IMR-90 (cell line): ENCODE measurements around the gene TMEM121B. TPM values are rescaled to one million over a fixed set of nuclear protein-coding genes. Genes with fewer than 3 reads are reported as not detected.

ENCODE experiments used
- ATAC-seq: fragments of 200-7000 bp; cut with Tn5 transposase; 2 replicates; pipeline ENCODE4 v1.9.1; 2020; ENCODE audit warnings: low read depth, mild to moderate bottlenecking, moderate library complexity
- BruUV-seq: library from RNA; stranded (reverse); fragments of 400-500 nt; replicated peaks from 2 replicates; lab custom pipeline; 2021; lab: Mats Ljungman, UMichigan
- CTCF ChIA-PET: fragments of 300-600 bp; formaldehyde crosslinking; extraction: SDS; loops from one replicate; lab custom pipeline; 2021; ENCODE audit warnings: antibody characterized with exemption; lab: Yijun Ruan, JAX
- POLR2A ChIA-PET: fragments of 300-600 bp; sonication (Branson Sonifier 250); formaldehyde crosslinking; loops from one replicate; lab custom pipeline; 2022; ENCODE audit warnings: antibody characterized with exemption; ENCODE audit not compliant: unreplicated experiment; lab: Charles Lee
- DNase-seq: peaks from one replicate; pipeline ENCODE4 v3.0.0; 2013
- H2AFZ ChIP-seq: replicated peaks from 2 replicates; pipeline ENCODE3; 2013; ENCODE audit warnings: low read length, mild to moderate bottlenecking; ENCODE audit not compliant: poor library complexity
- H2AK5ac ChIP-seq: 2 replicates; pipeline ENCODE4 v1.6.1; 2013; ENCODE audit warnings: low read depth, low read length, inconsistent platforms
- H2AK9ac ChIP-seq: replicated peaks from 2 replicates; pipeline ENCODE3; 2013; ENCODE audit warnings: mild to moderate bottlenecking, low read depth, low read length, moderate library complexity; ENCODE audit not compliant: poor library complexity
- H2BK120ac ChIP-seq: 2 replicates; pipeline ENCODE4 v1.6.1; 2013; ENCODE audit warnings: low read depth, low read length, inconsistent platforms
- H2BK15ac ChIP-seq: 3 replicates; pipeline ENCODE4 v1.6.1; 2013; ENCODE audit warnings: low read depth, low read length, inconsistent platforms
- H2BK20ac ChIP-seq: 2 replicates; pipeline ENCODE4 v1.6.1; 2013; ENCODE audit warnings: low read depth, mild to moderate bottlenecking, inconsistent platforms, low read length, moderate library complexity
- H2BK5ac ChIP-seq: 2 replicates; pipeline ENCODE4 v1.6.1; 2013; ENCODE audit warnings: mild to moderate bottlenecking, low read depth, low read length, inconsistent platforms; ENCODE audit not compliant: poor library complexity, severe bottlenecking
- H3K14ac ChIP-seq: replicated peaks from 2 replicates; pipeline ENCODE4 v1.6.1; 2013; ENCODE audit warnings: low read depth, low read length, inconsistent platforms
- H3K18ac ChIP-seq: 2 replicates; pipeline ENCODE4 v1.6.1; 2013; ENCODE audit warnings: low read depth, low read length, control low read depth
- H3K23ac ChIP-seq: 2 replicates; pipeline ENCODE4 v1.6.1; 2013; ENCODE audit warnings: low read depth, low read length, inconsistent platforms
- H3K27ac ChIP-seq: 2 replicates; pipeline ENCODE4 v1.5.1; 2013; ENCODE audit warnings: mild to moderate bottlenecking, control low read depth, low read length; ENCODE audit not compliant: insufficient read depth
- H3K27me3 ChIP-seq: 2 replicates; pipeline ENCODE4 v1.6.1; 2013; ENCODE audit warnings: low read length; ENCODE audit not compliant: control insufficient read depth, insufficient read depth
- H3K36me3 ChIP-seq: 2 replicates; pipeline ENCODE4 v1.6.1; 2013; ENCODE audit warnings: low read length, mixed read lengths; ENCODE audit not compliant: control insufficient read depth, insufficient read depth
- H3K4ac ChIP-seq: 2 replicates; pipeline ENCODE4 v1.6.1; 2013; ENCODE audit warnings: low read depth, low read length, inconsistent platforms
- H3K4me1 ChIP-seq: 2 replicates; pipeline ENCODE4 v1.6.1; 2013; ENCODE audit warnings: low read length, mixed read lengths; ENCODE audit not compliant: control insufficient read depth, insufficient read depth
- H3K4me2 ChIP-seq: 2 replicates; pipeline ENCODE4 v1.6.1; 2013; ENCODE audit warnings: low read depth, mild to moderate bottlenecking, control low read depth, low read length, moderate library complexity
- H3K4me3 ChIP-seq: 2 replicates; pipeline ENCODE4 v1.5.1; 2013; ENCODE audit warnings: low read depth, mild to moderate bottlenecking, control low read depth, low read length, moderate library complexity; ENCODE audit not compliant: insufficient read depth
- H3K56ac ChIP-seq: 2 replicates; pipeline ENCODE4 v1.6.1; 2013; ENCODE audit warnings: low read length, inconsistent platforms; ENCODE audit not compliant: insufficient read depth; ENCODE audit errors: extremely low read depth
- H3K79me1 ChIP-seq, 2 experiments: 2 replicates each; pipeline ENCODE4 v1.6.1; 2013; ENCODE audit warnings: low read length in 2 of 2, inconsistent platforms in 1 of 2, low read depth in 1 of 2
- H3K9ac ChIP-seq: 2 replicates; pipeline ENCODE4 v1.6.1; 2013; ENCODE audit warnings: low read depth, low read length, control low read depth
- H3K9me1 ChIP-seq: 2 replicates; pipeline ENCODE4 v1.6.1; 2013; ENCODE audit warnings: low read length, inconsistent platforms; ENCODE audit not compliant: insufficient read depth
- H3K9me3 ChIP-seq: 2 replicates; pipeline ENCODE4 v1.6.1; 2013; ENCODE audit warnings: low read length; ENCODE audit not compliant: control insufficient read depth, insufficient read depth
- H4K20me1 ChIP-seq: 2 replicates; pipeline ENCODE4 v1.6.1; 2013; ENCODE audit warnings: low read length, inconsistent platforms; ENCODE audit not compliant: insufficient read depth
- H4K5ac ChIP-seq: 2 replicates; pipeline ENCODE4 v1.6.1; 2013; ENCODE audit warnings: mild to moderate bottlenecking, low read depth, low read length, control low read depth
- H4K8ac ChIP-seq, 2 experiments: 2 replicates each; pipeline ENCODE4 v1.6.1; 2013; ENCODE audit warnings: low read depth in 2 of 2, low read length in 2 of 2, control low read depth in 1 of 2, inconsistent platforms in 1 of 2
- H4K91ac ChIP-seq: 2 replicates; pipeline ENCODE4 v1.6.1; 2013; ENCODE audit warnings: low read depth, low read length, inconsistent platforms; ENCODE audit not compliant: insufficient read depth
- MXI1 ChIP-seq: IDR thresholded peaks from 2 replicates; pipeline ENCODE4 v1.6.1; 2012; ENCODE audit warnings: low read depth, mild to moderate bottlenecking, low read length, moderate library complexity, borderline replicate concordance
- POLR2A ChIP-seq: IDR thresholded peaks from 2 replicates; pipeline ENCODE4 v1.6.1; 2012; ENCODE audit warnings: mild to moderate bottlenecking, low read depth, low read length
- WGBS, 2 experiments: methylation state at CpG; one replicate each; pipeline versions ENCODE4 v1.1.5 to v1.1.7; 2013; ENCODE audit warnings: missing lambda C conversion rate in 2 of 2; ENCODE audit not compliant: insufficient read length in 1 of 2; ENCODE audit errors: extremely low coverage in 2 of 2; 5-methylcytosine and 5-hydroxymethylcytosine counted together
- dilution Hi-C: fragments of 300-500 bp; cut with HindIII; formaldehyde crosslinking; loops from one replicate; pipeline ENCODE4 v1.14.3; 2018; ENCODE audit warnings: low sequenced_read_pairs; ENCODE audit not compliant: unreplicated experiment
- in situ Hi-C: fragments of 300-500 bp; cut with MboI; formaldehyde crosslinking; loops from 3 replicates; pipeline ENCODE4 v1.14.3; 2019; ENCODE audit warnings: low sequenced_read_pairs, inconsistent platforms, mixed read lengths
- intact Hi-C: fragments of 100-400 bp; cut with micrococcal nuclease; formaldehyde crosslinking; loops from 2 replicates; pipeline ENCODE4 v1.10.0; 2022
- polyA plus RNA-seq, 3 experiments: library from polyadenylated mRNA; depleted of rRNA; stranded (reverse); fragments of >200 nt; gene quantifications; 2 replicates each; pipeline ENCODE4 v1.2.3, GENCODE V29; 2012; ENCODE audit warnings: low replicate concordance in 1 of 3
- total RNA-seq: library from RNA; depleted of rRNA; stranded (reverse); fragments of >200 nt; gene quantifications from 2 replicates; pipeline ENCODE4 v1.2.3, GENCODE V29; 2012

Gene TMEM121B
- total and polyA plus RNA-seq, 2 of the 4 experiments (the other 2 are of a cell fraction), result under 0.01 to 0.29 TPM

DNA sequence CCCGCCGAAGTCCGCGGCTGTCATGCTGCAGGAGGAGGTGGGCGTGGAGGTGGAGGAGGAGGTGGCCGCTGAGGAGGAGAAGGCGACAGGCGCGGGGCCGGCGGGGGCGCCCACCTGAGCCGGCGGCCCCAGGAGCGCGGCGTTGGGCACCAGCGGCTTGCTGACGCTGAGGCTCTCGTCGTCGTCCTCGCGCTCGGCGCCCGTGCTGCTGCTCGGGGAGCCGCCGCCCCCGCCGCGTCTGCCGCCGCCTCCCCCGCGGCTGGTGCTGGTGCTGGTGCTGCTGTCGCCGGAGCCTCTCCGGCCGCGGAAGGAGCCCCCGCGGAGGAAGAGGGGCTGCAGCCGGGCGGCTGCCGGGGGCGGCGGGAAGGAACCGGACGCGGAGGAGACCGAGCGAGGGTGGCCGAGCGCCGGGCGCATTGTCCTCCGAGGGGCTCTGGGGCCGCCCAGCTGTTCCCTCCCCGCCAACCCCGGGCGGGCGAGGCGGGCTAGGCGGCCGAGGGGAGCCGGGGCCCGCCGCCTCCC, 388 bp downstream of the TMEM121B start:
- ChIA-PET POLR2A (no interaction called here), CTCF (no interaction called here)
- H3K27ac ChIP-seq, result no peak overlapping the region
- H4K8ac ChIP-seq, result no peak overlapping the region
- in situ Hi-C loops, result no loop called here
- H2AFZ ChIP-seq, result peak overlapping the region; percentile 70
- BruUV-seq, result no TSS peak
- H3K27me3 ChIP-seq, result peaks cover 29% of the 10 kb centered on the region
- no peaks in the 10 kb centered on the region for H3K4me1 ChIP-seq
- peak overlapping the region; percentile 13; the same call in 1 of the 2 replicates for H3K4me2 ChIP-seq
- H3K14ac ChIP-seq, result no peak overlapping the region
- WGBS, 2 experiments, result 0% methylated on average over 22 of the region's 70 CpGs; no CpG with 5 or more reads in 1 of the 2 experiments
- DNase-seq (no peak), ATAC-seq (peak; percentile 49)
- H2AK5ac ChIP-seq, result no peak overlapping the region
- intact Hi-C loops, result no loop called here
- H3K4ac ChIP-seq, result no peak overlapping the region
- no peaks in the 10 kb centered on the region for H3K9me3 ChIP-seq
- no peak overlapping the region for H4K91ac ChIP-seq
- H3K4me3 ChIP-seq, result peak overlapping the region; percentile 47
- H3K79me1 ChIP-seq, result no peaks in the 10 kb centered on the region
- 0 out of 2 replicates have a peak, but pooled peaks have one; percentile 6 for TF ChIP-seq MXI1
- no peak for TF ChIP-seq POLR2A
- no peak overlapping the region for H2BK15ac ChIP-seq
- no peak overlapping the region for H2BK5ac ChIP-seq
- H2AK9ac ChIP-seq, result no peak overlapping the region
- H3K9me1 ChIP-seq, result no peaks in the 10 kb centered on the region
- dilution Hi-C loops, result no loop called here
- no peak overlapping the region for H4K5ac ChIP-seq
- no peak overlapping the region for H2BK20ac ChIP-seq
- H3K36me3 ChIP-seq, result no peaks in the 10 kb centered on the region
- no peak overlapping the region for H3K18ac ChIP-seq
- H2BK120ac ChIP-seq, result no peak overlapping the region
- no peak overlapping the region for H3K56ac ChIP-seq
- no peaks in the 10 kb centered on the region for H4K20me1 ChIP-seq
- no peak overlapping the region for H3K9ac ChIP-seq
- no peak overlapping the region for H3K23ac ChIP-seq
